BJ (cell line): ENCODE results near the gene CD1B. TPM values are rescaled to one million over a fixed set of nuclear protein-coding genes. Genes with fewer than 3 reads are reported as not detected.

Source experiments
- CTCF ChIA-PET: fragments of 350-600 bp; formaldehyde crosslinking; extraction: SDS; loops from one replicate; lab custom pipeline; 2021; ENCODE audit warnings: antibody characterized with exemption, inconsistent platforms; lab: Yijun Ruan, JAX
- POLR2A ChIA-PET: fragments of 300-600 bp; sonication (Branson Sonifier 250); formaldehyde crosslinking; extraction: SDS; loops from one replicate; lab custom pipeline; 2021; ENCODE audit warnings: antibody characterized with exemption; lab: Charles Lee
- DNase-seq: peaks from one replicate; pipeline ENCODE4 v3.0.0-alpha.2; 2011; ENCODE audit warnings: low read depth
- H3K27me3 ChIP-seq: 2 replicates; pipeline ENCODE4 v1.6.0; 2011; ENCODE audit warnings: low read length; ENCODE audit not compliant: control insufficient read depth, insufficient read depth
- H3K36me3 ChIP-seq: 2 replicates; pipeline ENCODE4 v1.5.1; 2011; ENCODE audit warnings: low read length; ENCODE audit not compliant: control insufficient read depth, insufficient read depth
- H3K4me3 ChIP-seq: 2 replicates; pipeline ENCODE4 v1.5.1; 2011; ENCODE audit warnings: low read depth, mild to moderate bottlenecking, control low read depth, low read length
- CTCF ChIP-seq: IDR thresholded peaks from 2 replicates; pipeline ENCODE4 v1.5.1; 2011; ENCODE audit warnings: low read depth, mild to moderate bottlenecking, control low read depth, inconsistent platforms, low read length, moderate library complexity; ENCODE audit not compliant: insufficient read depth
- polyA plus RNA-seq: library from polyadenylated mRNA; depleted of rRNA; stranded (reverse); fragments of >200 nt; gene quantifications from 2 replicates; pipeline ENCODE4 v1.2.3, GENCODE V29; 2011

CD1B gene
- polyA plus RNA-seq, 1 experiment, result not detected

- POLR2A ChIA-PET, result no interaction called here
- CTCF ChIA-PET, result no interaction called here
- no peaks in the 10 kb centered on the region for H3K27me3 ChIP-seq
- TF ChIP-seq CTCF, result no peak
- no peak for DNase-seq
- H3K36me3 ChIP-seq, result no peaks in the 10 kb centered on the region
- H3K4me3 ChIP-seq, result no peak overlapping the region
Measured at GRCh38 chr1:158362941-158363340, 31.6 kb upstream of the CD1B start.

GRCh38 chr1:158362482-158362881 lies 31.2 kb upstream of the CD1B start:
- no peak for DNase-seq
- no peak overlapping the region for H3K4me3 ChIP-seq
- H3K27me3 ChIP-seq, result no peaks in the 10 kb centered on the region
- TF ChIP-seq CTCF, result no peak
- ChIA-PET CTCF (no interaction called here), POLR2A (no interaction called here)
- no peaks in the 10 kb centered on the region for H3K36me3 ChIP-seq

GRCh38 chr1:158357441-158357840 lies 26.1 kb upstream of the CD1B start:
- no peak for TF ChIP-seq CTCF
- no peaks in the 10 kb centered on the region for H3K27me3 ChIP-seq
- no peaks in the 10 kb centered on the region for H3K36me3 ChIP-seq
- no peak overlapping the region for H3K4me3 ChIP-seq
- POLR2A ChIA-PET, result no interaction called here
- no peak for DNase-seq
- CTCF ChIA-PET, result no interaction called here

- Histone ChIP-seq H3K4me3 (no peak overlapping the region), H3K36me3 (no peaks in the 10 kb centered on the region), H3K27me3 (no peaks in the 10 kb centered on the region)
- POLR2A ChIA-PET, result no interaction called here
- no peak for DNase-seq
- CTCF ChIA-PET, result no interaction called here
- no peak for TF ChIP-seq CTCF
Measured at GRCh38 chr1:158356616-158357015, 25.3 kb upstream of the CD1B start.

- no peak for DNase-seq
- TF ChIP-seq CTCF, result no peak
- Histone ChIP-seq H3K4me3 (no peak overlapping the region), H3K27me3 (no peaks in the 10 kb centered on the region), H3K36me3 (no peaks in the 10 kb centered on the region)
- CTCF ChIA-PET, result no interaction called here
- POLR2A ChIA-PET, result no interaction called here
Measured at GRCh38 chr1:158355773-158356285, 24.5 kb upstream of the CD1B start.
